GM11168 (cell line): ENCODE results near the gene RNF7.
"Not testable (repeated sequence)": the region's sequence is repeated elsewhere in the genome, so short reads cannot be mapped to it uniquely, and the experiment has no call there.

Source experiments
- in situ Hi-C: fragments of 300-500 bp; cut with MboI; formaldehyde crosslinking; loops from one replicate; pipeline ENCODE4 v1.12.0; 2022; ENCODE audit warnings: low sequenced_read_pairs; ENCODE audit not compliant: unreplicated experiment

The RNF7 gene

DNA sequence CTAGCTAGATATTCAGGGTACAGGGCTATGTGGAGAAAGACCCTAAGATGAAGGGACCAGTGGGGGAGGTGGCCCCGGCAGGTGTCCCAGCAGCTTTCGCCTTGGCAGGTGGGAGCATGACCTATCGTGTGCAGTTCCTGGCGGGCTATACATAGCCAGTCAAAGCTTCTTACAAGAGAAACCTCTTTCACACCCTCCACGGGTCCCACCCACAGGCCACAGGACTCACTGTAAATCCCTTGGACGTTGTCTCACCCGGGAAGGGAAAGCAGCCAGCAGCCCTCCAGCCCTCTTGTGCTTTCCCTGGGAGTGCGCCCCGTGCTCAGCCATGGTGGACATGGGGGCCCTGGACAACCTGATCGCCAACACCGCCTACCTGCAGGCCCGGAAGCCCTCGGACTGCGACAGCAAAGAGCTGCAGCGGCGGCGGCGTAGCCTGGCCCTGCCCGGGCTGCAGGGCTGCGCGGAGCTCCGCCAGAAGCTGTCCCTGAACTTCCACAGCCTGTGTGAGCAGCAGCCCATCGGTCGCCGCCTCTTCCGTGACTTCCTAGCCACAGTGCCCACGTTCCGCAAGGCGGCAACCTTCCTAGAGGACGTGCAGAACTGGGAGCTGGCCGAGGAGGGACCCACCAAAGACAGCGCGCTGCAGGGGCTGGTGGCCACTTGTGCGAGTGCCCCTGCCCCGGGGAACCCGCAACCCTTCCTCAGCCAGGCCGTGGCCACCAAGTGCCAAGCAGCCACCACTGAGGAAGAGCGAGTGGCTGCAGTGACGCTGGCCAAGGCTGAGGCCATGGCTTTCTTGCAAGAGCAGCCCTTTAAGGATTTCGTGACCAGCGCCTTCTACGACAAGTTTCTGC lies 40.1 kb downstream of the RNF7 start:
- in situ Hi-C loops = no loop called here

DNA sequence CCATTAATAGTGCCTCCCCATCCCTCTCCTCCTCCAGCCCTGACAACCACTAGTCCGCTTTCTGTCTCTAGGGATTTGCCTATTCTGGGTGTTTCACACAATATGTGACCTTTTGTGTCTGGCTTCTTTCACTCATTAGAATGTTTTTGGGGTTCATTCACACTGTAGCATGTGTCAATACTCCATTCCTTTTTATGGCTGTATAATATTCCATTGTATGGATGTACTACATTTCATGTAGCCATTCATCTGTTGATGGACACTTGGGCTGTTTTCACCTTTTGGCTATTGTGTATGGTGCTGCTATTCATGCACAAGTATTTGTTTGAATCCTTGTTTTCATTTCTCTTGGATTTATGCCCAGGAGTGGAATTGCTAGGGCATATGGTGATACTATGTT lies 41.6 kb downstream of the RNF7 start:
- in situ Hi-C loops = no loop called here

DNA sequence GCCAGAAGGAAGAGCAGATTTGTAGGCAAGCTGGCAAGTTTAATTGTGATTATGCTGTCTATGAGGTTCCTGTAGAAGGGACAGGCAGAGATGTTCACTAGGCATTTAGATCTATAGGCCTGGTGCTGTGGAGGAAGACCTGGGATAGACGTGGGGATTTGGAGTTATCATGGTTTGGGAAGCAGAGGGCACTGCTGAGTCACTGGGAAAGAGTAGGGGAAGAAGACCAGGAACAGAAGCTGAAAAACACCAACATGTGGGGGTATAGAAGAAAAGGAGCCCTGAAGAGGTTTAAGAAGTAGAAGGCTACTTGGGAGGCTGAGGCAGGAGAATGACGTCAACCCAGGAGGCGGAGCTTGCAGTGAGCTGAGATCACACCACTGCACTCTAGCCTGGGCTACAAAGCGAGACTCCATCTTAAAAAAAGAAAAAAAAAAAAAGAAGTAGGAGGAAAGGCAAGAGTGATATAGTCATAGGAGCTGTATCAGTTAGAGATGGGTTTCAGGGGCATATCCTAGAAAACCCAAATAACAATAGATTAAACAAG lies 44.4 kb downstream of the RNF7 start:
- in situ Hi-C loops = no loop called here

DNA sequence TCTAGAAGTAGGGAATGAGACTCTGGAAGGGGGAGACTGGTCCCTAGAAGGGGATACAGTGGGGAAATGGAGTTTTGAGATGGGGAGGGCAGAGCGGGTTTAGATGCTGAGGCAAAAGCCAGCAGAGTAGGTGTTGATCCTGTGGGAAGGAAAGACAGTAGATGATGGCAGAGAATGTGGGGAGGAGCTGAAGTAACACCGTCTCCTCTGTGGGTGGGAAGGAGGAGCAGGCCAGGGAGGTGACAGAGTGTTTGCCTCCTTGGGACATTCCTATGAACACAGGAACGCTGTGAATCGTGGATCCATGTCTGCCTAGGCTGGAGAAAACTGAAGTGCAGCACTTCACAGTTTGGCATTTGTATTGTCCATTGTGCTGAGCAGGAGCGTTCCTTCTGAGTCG lies 45.5 kb downstream of the RNF7 start:
- in situ Hi-C loops = no loop called here

DNA sequence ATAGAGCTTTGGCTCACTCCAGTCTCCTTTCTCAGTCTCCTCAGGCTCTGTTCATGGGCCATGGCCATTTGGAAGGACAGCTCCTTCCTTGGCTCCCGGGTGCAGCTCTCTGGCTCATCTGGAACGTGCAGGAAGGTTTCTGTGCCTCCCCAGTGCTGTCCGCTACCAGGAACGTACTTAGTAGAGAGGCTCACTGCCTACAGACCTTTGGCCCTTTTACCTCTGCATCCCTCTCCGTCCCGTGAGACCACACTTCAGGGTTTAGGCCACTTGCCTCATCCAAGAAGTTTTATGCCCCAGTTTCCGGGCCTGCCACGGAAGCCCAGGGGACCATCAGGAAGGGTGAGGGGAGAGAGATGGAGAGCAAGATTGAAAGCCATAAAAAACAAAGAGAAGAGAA lies 46.0 kb downstream of the RNF7 start:
- in situ Hi-C loops = no loop called here

DNA sequence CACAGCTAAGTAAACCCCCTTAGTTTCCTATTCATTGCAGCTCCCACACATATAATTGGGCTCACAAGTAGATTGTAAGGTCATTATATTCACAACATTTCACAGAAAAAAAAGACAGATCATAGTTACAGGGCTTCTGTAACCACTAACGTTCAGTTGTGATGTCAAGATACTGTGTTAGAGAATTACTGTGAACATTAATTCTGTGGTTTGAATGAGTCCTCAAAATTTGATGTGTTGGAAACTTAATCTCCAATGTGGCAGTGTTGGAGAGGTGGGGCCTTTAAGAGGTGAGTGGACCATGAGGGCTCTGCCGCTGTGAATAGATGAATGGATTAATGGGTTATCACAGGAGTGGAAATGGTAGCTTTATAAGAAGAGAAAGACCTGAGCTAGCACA lies 46.4 kb downstream of the RNF7 start:
- in situ Hi-C loops = no loop called here

DNA sequence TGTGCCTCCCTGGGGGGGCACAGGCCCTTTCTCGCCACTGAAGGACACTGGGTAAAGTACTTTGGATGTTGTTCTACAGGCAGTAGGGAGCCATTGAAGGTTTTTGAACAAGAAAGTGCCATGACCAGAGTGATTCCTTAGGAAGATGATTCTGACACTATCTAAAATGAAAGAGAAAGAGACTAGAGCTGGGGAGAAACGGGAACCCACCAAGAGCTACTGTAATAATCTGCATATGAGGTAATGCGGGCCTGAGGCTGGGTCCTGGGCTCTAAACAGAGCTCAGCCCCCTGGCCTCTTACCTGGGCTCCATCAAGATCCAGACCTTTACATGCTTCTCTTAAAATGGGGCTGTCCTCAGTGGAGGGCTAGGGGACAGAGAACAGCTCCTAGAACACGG lies 50.1 kb downstream of the RNF7 start:
- in situ Hi-C loops = no loop called here

DNA sequence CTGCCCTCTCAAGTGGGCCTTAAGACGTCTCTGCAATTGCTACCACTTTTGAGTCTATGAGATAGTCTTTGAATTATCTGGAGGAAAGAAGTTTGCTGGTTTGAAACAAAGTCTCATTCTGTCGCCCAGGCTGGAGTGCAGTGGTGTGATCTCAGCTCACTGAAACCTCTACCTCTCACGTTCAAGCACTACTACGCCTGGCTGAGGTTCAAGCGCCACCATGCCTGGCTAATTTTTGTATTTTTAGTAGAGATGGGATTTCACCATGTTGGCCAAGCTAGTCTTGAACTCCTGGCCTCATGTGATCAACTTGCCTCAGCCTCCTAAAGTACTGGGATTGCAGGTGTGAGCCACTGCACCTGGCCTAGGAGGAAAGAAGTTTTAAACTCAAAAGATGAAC lies 50.7 kb downstream of the RNF7 start:
- in situ Hi-C loops = not testable (repeated sequence)

DNA sequence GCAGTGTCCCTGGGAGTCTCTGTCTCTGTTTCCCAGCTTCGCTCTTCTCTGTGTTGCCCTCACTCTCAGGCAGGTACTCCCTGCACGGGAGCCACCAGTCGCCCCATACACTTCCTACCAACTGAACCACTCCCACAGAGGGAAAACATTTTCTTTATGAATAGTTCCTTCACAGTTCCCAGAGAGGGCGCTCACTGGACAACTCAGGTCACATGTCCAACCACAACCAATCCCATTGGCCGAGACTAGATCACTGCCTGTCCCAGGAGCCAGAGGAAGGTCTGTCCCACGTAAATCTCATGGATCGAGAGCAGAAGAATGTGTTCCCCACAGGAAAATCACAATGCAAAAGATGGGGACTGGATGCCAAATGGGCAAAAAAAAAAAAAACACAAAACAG lies 51.2 kb downstream of the RNF7 start:
- in situ Hi-C loops = no loop called here

DNA sequence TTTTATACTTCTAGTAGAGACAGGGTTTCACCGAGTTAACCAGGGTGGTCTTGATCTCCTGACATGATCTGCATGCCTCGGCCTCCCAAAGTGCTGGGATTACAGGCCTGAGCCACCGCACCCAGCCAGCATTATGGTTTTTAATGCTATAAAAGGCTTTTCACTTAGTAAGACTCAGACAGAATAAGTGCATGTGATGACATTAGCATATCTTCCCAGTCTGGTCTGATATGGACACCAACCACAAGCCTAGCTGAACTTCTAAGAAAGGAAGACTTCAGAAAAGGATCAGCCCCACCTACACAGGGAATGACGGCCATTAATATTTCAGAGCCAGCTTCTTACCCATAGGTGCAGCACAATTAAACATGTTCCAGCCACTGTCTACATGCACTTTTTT lies 52.1 kb downstream of the RNF7 start:
- in situ Hi-C loops = no loop called here

DNA sequence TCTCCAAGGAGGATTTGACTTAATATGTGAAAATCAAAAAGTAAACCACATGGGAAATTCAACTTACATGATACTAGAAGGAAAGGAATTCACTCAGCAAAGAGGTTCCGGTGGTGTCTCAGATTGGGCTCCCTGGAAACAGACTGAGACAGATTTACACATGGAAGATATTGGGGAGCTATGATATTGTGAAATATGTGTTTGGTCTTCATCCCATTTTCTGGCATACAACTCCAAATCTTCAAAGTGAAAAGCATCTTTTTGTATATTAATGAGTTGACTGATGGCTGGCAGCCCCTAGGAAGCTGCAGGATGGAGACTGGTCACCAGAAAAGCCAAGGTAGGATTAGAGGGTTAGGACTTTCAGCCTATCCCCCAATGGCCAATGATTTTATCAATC lies 54.4 kb downstream of the RNF7 start:
- in situ Hi-C loops = no loop called here

DNA sequence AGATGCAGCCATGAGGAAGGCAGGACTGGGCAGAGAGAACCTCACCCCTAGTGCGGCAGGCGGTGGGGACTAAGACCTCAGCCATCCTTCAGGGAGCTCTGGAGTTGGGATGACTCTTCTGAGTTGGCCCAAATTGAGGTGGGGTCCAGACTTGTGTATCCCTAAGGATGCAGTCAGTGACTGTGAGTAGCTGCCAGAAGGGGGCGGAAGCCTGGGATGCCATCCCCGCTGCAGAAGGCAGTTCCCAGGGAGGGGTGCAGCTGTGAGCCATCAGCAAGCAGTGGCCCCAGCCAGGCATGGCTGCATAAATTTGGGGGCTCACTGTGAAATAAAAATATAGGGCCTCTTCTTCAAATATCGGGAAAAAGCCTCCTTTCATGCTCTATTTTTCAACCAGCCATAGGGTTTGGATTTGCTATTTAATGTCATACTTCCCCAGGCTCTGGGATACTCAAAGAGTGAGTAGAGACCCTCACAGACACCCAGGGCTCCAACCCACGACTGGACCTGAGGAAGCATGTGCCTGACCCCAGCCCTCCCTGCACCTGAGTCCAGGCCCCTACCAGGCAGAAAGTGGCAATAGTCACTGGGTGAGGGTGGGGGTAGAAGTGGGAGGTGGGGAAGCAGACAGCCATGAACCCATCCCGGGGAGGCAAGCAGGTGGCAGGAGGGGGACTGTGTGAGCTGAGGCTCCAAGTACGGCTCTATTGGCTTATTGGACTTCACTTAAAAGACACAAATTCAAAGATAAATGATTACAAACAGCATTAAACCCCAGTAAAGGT lies 55.6 kb downstream of the RNF7 start:
- in situ Hi-C loops = no loop called here

DNA sequence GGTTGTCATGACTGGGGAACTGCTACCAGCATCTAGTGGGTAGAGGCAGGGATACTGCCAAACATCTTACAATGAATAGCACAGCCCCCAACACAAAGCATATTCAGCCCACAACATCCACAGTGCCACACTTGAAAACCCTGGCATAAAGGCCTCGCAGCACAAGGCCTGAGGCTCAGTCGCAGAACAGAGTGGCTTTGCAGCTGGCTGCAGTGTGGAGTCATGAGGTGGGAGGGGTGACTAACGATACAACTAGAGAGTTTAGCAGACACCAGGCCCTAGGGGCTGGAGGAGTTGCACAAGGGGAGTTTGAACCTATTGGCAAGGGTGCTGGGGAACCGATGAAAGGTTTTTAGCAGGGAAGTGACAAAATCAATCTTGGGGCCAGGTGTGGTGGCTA lies 57.2 kb downstream of the RNF7 start:
- in situ Hi-C loops = no loop called here

DNA sequence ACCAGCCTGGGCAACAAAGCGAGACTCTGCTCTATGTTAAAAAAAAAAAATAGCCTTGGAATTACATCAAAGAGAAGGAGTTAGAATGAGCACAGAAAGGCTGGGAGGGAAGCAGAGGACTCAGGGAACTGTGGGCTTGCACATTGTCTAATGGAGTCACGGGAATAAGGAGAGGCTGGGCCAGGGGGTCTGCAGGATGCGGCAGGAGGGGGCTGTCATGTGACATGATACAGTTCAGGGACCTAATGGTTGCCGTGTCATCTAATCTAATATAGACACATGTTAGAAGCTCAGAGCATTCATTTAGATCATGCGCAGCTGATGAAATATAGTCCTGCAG lies 57.6 kb downstream of the RNF7 start:
- in situ Hi-C loops = no loop called here

DNA sequence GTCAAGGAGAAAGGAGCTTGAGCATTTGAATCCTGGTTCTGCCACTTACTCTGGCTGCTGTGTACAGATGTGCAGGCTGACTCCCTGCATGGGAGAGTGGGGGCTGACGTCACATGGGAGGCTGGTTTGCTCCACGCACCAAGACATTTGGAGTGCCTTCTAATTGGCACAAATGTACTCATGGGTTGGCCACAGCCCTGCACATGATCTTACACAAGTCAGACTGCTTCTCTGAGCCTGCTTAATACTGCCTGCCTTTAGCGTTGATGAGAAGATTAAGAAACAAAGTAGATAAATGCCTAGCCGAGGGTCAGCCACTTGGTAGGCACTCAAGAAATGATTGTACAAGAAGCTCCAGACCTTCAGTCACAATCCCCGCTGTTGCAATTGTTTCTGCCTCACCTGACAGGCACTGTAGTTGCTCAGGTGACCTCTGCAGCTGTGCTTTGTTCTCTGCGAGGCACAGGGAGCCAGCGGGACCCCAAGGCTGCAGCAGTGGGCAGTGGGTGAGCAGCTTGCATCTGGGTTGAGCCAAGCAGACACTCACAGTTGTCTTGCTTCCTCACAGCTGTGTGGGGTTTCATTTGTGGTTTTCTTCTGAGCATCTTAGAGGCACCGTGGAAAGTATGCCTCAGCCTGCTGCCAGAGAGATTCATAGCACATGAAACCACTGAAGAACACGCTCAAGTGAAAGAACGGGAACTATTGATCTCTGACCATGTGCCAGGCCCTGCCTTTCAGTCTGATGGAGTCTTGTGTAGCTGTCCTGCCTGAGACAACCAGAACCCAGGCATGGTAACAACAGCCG lies 58.2 kb downstream of the RNF7 start:
- in situ Hi-C loops = no loop called here
